GM18951 (cell line): Measurements from ENCODE around the gene INSC.

Experiments
- POLR2A ChIP-seq: IDR thresholded peaks from 4 replicates; pipeline ENCODE4 v1.6.1; 2011; ENCODE audit warnings: mild to moderate bottlenecking; ENCODE audit not compliant: insufficient read length, insufficient read depth; ENCODE audit errors: extremely low read depth
- in situ Hi-C: fragments of 300-500 bp; cut with MboI; formaldehyde crosslinking; loops from one replicate; pipeline ENCODE4 v1.12.0; 2022; ENCODE audit warnings: low sequenced_read_pairs, mixed read lengths, inconsistent platforms; ENCODE audit not compliant: unreplicated experiment

The INSC gene

DNA sequence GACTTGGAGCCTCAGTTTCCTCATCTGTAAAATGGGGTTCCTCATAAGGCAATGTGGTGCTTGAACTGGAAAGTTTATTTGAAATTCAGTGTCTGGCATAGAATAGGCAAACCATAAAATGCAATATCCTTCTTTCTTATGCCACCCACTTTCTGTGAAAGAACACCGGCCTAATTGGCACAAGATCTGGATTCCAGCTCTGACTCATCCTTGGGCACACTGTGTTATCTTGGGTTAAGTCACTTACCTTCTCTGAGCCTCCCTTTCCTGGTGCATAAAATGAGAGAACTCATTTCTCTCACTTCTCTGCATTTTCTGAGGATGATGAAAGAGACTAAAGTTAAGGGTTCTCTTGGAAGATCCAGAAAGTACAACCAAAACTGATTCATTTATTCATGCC, 5.1 kb downstream of the INSC start:
- no peak for TF ChIP-seq POLR2A
- in situ Hi-C loops = no loop called here

DNA sequence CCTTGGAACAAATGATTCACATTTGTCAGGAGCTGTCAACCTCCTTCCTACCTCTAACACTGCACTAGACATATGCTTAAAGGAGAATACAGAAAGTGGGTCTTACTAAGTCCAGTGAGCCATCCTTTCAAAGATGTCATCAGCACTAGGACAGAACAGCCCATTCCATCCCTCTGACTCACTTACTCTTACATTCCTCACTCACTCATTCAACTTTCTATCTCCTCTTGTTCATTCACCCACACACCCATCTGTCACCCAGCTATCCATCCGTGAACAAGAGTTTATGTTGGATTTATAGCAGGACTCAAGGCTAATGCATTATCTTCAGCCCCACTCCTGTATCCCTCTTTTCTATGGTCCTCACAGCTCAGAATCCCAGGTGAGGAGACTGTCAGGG, 9.1 kb downstream of the INSC start:
- TF ChIP-seq POLR2A = no peak
- in situ Hi-C loops = no loop called here

DNA sequence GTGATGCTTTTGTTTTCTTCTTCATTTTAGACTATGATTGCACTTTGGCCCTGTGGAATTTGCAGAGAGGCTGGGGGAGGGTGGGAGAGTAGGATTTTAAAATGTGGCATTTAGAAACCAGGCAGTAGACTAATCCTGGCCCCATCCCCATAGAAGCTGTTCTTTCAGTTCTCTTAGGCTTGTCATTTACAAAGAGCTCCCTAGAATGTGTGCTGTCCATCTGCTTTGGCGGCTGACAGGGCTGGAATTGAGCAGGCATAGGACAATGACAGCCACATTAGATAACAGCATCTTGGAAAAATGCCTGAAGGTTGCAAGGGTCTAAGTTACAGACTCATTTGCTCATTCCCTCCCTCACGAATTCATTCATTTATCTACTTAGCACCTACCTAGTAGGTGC, 9.8 kb downstream of the INSC start:
- in situ Hi-C loops = no loop called here
- TF ChIP-seq POLR2A = no peak

DNA sequence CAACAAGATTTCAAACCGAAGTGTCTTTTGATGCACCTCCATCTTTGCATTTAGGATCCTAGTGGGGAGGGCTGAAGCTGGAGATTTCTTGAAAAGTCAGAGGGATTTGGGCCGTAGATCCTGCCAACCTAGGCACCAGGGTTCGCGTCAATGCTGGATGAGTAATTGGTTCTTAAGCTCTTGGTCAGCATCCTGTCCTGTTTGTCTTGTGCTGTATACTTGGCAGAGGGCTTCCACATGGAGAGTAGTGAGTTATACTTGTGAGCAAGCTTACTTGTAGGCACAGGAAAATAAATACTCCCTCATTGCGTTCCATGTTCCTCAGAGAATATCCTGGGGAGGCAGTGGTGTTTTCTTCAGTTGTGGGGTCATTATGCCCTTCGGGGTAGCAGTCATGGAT, 12.6 kb downstream of the INSC start:
- no peak for TF ChIP-seq POLR2A
- in situ Hi-C loops = no loop called here

DNA sequence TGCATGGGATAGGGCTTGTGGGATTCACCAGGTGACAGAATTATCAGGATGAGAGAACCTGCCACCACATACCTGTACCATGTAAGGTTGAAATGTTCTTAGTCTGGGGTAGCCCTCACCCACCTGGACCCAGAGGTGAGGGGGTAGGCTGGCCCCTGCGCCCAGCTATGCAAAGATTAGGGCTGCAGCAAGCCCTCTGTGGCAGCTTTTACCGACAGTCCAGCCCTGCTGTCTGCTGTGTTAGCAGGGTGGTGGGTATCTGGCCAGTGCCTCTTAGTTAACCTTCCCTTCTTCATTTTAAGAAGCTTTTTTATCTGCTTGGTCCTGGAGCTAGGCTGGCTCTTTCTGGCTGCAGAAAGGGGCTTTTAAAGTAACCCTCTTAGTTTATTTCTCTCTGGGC, 13.9 kb downstream of the INSC start:
- in situ Hi-C loops = no loop called here
- no peak for TF ChIP-seq POLR2A

DNA sequence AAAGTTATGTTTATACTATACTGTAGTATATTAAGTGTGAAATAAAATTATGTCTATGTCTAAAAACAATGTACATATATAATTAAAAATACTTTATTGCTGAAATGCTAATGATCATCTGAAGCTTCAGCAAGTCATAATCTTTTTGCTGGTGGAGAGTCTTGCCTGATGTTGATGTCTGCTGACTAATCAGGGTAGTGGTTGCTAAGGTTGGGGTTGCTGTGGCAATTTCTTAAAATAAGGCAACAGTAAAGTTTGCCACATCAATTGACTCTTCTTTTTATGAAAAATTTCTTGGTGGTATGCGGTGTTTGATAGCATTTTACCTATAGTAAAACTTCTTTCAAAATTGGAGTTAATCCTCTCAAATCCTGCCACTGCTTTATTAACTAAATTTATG, 21.4 kb downstream of the INSC start:
- in situ Hi-C loops = no loop called here

DNA sequence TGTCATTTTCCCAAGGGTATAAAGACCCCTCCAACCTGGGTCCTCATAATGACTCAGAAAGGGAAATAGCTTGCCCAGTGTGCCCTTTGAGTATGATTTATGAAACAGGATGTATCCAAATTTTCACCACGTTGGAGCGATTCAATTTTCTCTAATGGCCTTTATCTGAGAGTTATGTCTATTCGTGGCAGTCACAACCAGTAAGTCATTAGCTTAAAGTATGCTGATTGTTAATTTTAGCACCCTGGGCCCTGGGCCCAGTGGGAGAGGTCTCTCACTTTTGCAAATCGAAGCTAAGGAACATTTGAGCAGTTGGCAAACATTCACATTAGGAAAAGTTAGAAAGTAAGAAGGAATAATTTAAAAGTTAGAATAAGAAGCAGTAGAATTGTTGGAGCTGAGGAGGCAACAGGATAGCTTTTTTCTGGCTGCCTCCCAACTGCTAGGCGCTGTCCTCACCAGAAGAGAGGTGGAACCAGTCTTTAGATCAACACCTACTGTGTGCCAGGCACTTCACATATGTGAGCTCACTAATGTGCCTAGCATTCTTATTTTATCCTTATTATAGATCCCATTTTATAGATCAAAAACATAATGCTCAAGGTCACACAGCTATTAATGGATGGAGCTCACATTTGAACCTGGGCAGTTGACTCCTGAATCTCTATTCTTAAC, 24.5 kb downstream of the INSC start:
- no peak for TF ChIP-seq POLR2A

More for the DNA sequence above, 21.4 kb downstream of the INSC start:
- TF ChIP-seq POLR2A = no peak

DNA sequence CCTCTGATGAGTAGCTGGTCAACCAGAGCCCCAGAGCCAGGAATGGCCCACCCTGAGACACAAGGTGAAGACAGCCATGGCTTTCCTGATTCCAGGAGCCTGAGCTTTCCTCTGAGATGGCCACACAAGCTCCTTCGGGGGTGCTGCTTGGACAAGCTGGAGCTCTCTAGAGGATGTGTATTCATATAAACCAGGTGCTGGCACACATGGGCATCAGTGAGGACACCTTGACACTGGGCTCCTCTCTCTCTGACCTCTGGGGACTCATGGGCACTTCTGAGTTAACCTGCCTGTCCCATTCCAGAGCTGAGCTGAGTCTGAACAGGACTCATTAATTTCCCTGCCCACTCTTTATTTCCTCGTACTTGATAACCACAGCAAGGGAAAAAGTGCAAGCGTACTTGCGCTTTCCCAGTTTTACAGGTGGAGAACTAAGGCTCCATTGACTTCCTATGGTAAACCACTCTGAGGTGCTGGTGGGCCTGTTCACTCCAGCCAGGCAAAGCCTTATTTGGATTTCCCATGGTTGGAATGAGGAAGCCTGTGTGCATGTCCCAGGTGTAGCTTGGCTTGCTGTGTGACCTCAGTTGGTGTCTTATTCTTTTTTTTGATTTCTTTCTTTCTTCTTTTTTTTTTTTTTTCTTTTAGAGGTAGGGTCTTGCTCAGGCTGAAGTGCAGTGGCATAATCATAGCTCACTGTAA, 25.4 kb downstream of the INSC start:
- in situ Hi-C loops = no loop called here
- no peak for TF ChIP-seq POLR2A

More for the DNA sequence above, 24.5 kb downstream of the INSC start:
- in situ Hi-C loops = no loop called here

DNA sequence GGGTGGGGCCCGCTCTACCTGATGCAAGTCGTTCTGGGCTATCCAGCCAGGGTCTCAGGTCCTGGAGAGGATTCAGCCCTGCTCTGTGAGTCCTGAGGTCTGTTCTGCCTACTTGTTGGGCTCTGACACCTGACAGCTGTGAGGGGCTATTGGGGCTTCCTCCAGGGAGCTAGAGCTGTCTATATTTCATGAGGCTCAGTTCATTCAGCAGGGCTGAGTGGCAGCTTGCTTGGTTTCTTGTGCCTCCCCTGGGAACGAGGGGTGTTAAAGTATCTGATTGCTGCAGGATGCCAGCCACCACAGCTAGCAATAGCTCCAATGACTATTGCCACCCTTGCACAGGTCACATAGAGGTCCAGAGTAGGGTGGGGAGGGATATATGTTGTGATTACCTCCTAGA, 26.7 kb downstream of the INSC start:
- TF ChIP-seq POLR2A = no peak
- in situ Hi-C loops = no loop called here

DNA sequence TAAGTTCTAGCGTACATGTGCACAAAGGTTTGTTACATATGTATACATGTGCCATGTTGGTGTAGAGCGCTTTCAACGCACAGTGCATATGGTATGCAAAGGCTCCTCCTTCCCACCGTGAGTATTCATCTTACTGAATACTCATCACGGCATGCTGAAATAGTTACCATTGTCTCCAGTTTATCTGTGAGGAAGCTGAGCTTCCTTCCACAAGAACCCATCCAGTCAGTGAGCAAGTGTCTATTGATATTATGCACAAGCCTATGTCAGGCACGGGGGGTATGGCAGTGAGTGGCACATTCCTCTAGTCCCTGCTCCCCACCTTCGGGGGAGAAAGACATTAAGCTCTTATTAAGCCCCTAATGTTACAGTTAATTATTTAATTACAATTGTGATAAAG, 28.1 kb downstream of the INSC start:
- in situ Hi-C loops = no loop called here
- no peak for TF ChIP-seq POLR2A

DNA sequence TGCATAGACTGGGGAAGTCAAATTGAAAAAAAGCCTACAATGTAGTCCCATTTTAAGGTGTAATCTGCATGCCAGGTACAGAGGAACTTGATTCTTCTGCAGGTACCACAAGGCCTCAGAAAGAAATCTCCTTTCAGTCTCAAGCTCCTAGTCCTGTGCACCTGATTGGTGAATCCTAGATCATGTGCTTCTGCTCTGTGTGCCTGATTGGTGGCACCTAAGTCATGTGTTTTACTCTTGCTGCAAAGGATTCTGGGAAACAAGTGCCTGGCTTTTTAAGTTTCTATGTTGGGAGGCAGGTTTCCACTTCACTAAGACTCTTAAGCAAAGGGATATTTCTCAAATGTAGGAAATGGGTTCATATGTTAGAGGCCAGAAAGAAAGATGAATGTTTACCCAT, 29.1 kb downstream of the INSC start:
- in situ Hi-C loops = no loop called here

DNA sequence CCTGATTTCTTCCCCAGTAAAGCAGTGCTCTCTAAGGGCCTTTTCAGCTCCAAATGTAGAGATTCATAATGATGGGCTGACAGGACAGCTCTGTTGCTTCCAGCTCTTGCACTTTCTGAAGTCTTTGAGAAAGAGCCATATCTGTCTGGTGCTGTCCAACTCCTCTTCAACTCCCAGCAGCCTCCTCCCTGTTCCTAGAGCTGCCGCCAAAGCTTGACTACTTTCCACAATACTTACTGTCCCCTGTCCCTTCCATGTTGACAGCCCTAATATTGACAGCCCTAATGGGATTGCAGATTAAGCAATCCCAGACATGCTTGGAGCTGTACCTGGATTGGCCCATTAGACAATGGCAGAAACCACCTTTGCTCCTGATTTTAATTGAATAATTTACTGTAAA, 29.6 kb downstream of the INSC start:
- TF ChIP-seq POLR2A = no peak
- in situ Hi-C loops = no loop called here

More for the DNA sequence above, 29.1 kb downstream of the INSC start:
- TF ChIP-seq POLR2A = no peak

DNA sequence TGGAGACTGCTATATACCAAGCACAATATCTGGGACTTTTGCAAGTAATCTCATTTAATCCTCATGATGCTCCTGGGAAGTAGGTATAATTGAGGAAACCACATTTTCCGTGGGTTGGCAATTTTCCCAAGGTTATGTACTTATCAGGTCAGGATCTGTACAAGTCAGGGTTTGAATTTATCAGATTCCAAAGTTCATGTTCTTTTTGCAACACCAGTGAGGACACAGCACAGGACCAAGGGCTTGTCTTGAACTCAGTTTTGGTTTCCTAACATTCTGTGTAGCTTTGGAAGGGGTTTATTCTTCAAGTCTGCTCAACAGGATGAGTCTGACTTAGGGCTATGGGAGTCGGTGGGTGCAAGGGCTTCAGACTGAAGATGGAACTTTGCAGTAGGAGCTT, 30.4 kb downstream of the INSC start:
- TF ChIP-seq POLR2A = no peak
- in situ Hi-C loops = no loop called here

DNA sequence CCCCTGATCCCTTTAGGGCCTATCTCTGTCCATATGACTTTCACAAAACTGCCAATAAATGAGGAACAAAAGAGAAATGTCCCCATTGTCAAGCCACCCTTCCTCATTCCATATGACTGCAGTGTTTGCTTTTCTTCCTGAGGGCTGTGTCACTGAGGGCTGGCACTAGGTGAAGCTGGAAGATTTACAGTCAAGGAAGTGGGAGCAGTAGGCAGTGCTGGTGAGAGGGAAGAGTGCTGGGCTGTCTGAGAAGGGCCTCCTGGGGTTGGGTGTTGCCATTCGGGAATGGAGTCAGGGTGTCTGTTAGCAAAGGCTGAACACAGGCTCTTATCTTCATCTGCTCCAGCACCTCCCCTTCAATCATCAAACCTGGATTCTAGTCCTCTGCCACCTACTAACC, 30.9 kb downstream of the INSC start:
- TF ChIP-seq POLR2A = no peak
- in situ Hi-C loops = no loop called here
